Purkinje cell (primary cell): ENCODE results near the gene PDZRN4. TPM values are rescaled to one million over a fixed set of nuclear protein-coding genes. Genes with fewer than 3 reads are reported as not detected.

Source experiments
- polyA plus RNA-seq: library from polyadenylated mRNA; unstranded; fragments of >200 nt; fragmentation: Nextera tagmentation; gene quantifications from 2 replicates; pipeline ENCODE4 v1.2.1, GENCODE V29; 2014

The PDZRN4 gene
- polyA plus RNA-seq, result 0.11 and 3.4 TPM in 2 replicates

DNA sequence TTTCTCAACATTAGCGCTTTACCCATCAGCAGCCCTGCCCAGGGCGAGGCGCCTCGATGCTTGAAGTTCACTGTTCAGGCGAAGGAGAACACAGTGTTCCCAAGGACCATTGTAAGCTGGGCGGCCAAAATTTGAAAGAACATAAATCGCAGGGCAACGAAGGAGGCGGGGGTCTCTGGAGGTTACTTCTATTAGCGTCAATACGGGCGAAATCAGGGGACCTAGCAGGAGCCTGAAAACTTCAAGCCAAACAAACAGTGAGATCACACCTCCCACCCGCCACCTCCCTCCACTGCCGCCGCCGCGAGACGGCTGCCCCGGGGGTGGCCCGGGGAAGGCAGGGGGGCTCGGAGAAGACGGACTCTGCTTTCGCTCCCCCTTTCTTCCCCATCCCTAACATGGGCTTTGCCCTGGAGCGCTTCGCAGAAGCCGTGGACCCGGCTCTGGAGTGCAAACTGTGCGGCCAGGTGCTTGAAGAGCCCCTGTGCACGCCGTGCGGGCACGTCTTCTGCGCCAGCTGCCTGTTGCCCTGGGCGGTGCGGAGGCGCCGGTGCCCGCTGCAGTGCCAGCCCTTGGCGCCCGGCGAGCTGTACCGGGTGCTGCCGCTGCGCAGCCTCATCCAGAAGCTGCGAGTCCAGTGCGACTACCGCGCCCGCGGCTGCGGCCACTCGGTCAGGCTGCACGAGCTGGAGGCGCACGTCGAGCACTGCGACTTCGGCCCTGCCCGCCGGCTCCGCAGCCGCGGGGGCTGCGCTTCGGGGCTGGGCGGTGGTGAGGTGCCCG lies at the start of gene PDZRN4:
Gene PDZRN4, plus strand, starts transcription at position 263 of the 783 bp plus-strand sequence.

